Kidney (tissue), 14 donors: ENCODE results near the gene JCAD. TPM values are rescaled to one million over a fixed set of nuclear protein-coding genes. Genes with fewer than 3 reads are reported as not detected.
A peak's percentile ranks its signal among the peaks of the same experiment; 100 is the strongest.

Source experiments
- DNase-seq, 5 donors: peaks; one replicate each; pipeline ENCODE4 v3.0.0-alpha.2; 2013 to 2020
- FAIRE-seq: peaks from 2 replicates; lab custom pipeline; 2012; peaks lifted over from hg19 to GRCh38; lab: Jason Lieb, UNC
- H3K27ac ChIP-seq, 2 donors: one replicate each; pipeline ENCODE4 v1.7.0; 2013; ENCODE audit warnings: low read depth in 2 of 2, low read length in 2 of 2, inconsistent platforms in 1 of 2
- H3K27me3 ChIP-seq: one replicate; pipeline ENCODE4 v1.7.1; 2013; ENCODE audit warnings: low read length, inconsistent platforms; ENCODE audit not compliant: control insufficient read depth, insufficient read depth
- H3K36me3 ChIP-seq, 3 donors: one replicate each; pipeline versions ENCODE4 v1.7.0 to v1.7.1; 2013; ENCODE audit warnings: low read length in 3 of 3, control low read depth in 1 of 3, inconsistent platforms in 1 of 3; ENCODE audit not compliant: insufficient read depth in 3 of 3, control insufficient read depth in 2 of 3
- H3K4me1 ChIP-seq, 3 donors: one replicate each; pipeline versions ENCODE4 v1.7.0 to v1.7.1; 2013; ENCODE audit warnings: low read length in 3 of 3, inconsistent platforms in 1 of 3, low read depth in 1 of 3; ENCODE audit not compliant: control insufficient read depth in 2 of 3, insufficient read depth in 2 of 3
- H3K4me3 ChIP-seq, 3 donors: one replicate each; pipeline versions ENCODE4 v1.7.0 to v1.8.1; 2013; ENCODE audit warnings: low read length in 3 of 3, control low read depth in 1 of 3, inconsistent platforms in 1 of 3
- H3K9ac ChIP-seq, 3 donors: one replicate each; pipeline versions ENCODE4 v1.7.0 to v1.7.1; 2013; ENCODE audit warnings: low read length in 3 of 3, control low read depth in 1 of 3, inconsistent platforms in 1 of 3
- H3K9me3 ChIP-seq, 3 donors: one replicate each; pipeline versions ENCODE4 v1.7.0 to v1.7.1; 2013; ENCODE audit warnings: low read length in 3 of 3, control low read depth in 1 of 3, inconsistent platforms in 1 of 3; ENCODE audit not compliant: control insufficient read depth in 2 of 3, insufficient read depth in 1 of 3
- intact Hi-C: fragments of 100-400 bp; cut with DNase I; formaldehyde crosslinking; loops from one replicate; pipeline ENCODE4 v1.11.1; 2022
- polyA plus RNA-seq: library from polyadenylated mRNA; stranded (reverse); fragments of 350-450 nt; fragmentation: Illumina TruSeq; extraction: RNeasy Lipid Tissue Mini Kit (QIAGEN cat#74804); gene quantifications from one replicate; pipeline ENCODE4 v1.2.3, GENCODE V29; 2014; ENCODE audit warnings: low read depth, low replicate concordance; ENCODE audit not compliant: insufficient read depth
- total RNA-seq: library from RNA; stranded (reverse); fragmentation: NEBNext Ultra II Directional; extraction: Animal tissue kit (Norgen Biotek cat#: 25700); gene quantifications from one replicate; pipeline ENCODE4 v1.2.1, GENCODE V29; 2021
- TF ChIP-seq, protein P1 (sequence below): IDR thresholded peaks from 3 replicates; pipeline ENCODE4 v1.5.1; 2012; ENCODE audit warnings: mild to moderate bottlenecking, moderate library complexity, borderline replicate concordance; ENCODE audit not compliant: insufficient read depth; ENCODE audit errors: extremely low read depth
- donor health status: control.
- donor health status: control.
- donor health status: control.
- donor health status: control.
- donor health status: control.
- donor health status: DM: yes; HTN: yes; CAD: no.
- donor health status: Normal renal cell carcinoma (clear cell type).

JCAD gene
- total and polyA plus RNA-seq, 2 donors from 2014 or later: 15.7 to 27.1 TPM

DNA sequence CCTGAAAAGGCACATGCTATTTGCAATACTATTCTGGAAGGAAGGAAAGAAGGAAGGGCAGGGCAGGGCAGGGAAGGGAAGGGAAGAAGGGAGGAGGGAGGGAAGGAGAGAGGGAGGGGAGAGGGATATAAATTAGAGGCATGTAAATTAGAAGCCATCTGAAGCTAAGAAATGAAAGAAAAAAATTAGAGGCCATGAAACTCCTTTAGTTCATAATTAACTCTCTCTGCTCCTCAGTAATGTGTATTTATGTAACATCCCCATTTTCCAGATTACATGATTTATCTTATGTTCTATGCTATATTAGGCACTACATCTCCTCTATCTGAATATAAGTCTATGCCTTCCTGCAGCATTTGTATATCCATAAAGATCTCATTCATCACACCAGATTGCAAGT is 12.7 kb upstream of the JCAD start:
- Histone ChIP-seq H3K9me3 (no peaks in the 10 kb centered on the region), H3K4me3 (no peak overlapping the region), H3K27me3 (no peaks in the 10 kb centered on the region), H3K9ac (no peak overlapping the region), H3K36me3 (no peaks in the 10 kb centered on the region), H3K27ac (no peak overlapping the region), H3K4me1 (peaks cover 0 to 5% (median 0%) of the 10 kb centered on the region in 3 donors)
- intact Hi-C loops: no loop called here
- FAIRE-seq: no peak
- DNase-seq: no peak
- TF ChIP-seq, protein P1, sequence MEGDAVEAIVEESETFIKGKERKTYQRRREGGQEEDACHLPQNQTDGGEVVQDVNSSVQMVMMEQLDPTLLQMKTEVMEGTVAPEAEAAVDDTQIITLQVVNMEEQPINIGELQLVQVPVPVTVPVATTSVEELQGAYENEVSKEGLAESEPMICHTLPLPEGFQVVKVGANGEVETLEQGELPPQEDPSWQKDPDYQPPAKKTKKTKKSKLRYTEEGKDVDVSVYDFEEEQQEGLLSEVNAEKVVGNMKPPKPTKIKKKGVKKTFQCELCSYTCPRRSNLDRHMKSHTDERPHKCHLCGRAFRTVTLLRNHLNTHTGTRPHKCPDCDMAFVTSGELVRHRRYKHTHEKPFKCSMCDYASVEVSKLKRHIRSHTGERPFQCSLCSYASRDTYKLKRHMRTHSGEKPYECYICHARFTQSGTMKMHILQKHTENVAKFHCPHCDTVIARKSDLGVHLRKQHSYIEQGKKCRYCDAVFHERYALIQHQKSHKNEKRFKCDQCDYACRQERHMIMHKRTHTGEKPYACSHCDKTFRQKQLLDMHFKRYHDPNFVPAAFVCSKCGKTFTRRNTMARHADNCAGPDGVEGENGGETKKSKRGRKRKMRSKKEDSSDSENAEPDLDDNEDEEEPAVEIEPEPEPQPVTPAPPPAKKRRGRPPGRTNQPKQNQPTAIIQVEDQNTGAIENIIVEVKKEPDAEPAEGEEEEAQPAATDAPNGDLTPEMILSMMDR: no peak

DNA sequence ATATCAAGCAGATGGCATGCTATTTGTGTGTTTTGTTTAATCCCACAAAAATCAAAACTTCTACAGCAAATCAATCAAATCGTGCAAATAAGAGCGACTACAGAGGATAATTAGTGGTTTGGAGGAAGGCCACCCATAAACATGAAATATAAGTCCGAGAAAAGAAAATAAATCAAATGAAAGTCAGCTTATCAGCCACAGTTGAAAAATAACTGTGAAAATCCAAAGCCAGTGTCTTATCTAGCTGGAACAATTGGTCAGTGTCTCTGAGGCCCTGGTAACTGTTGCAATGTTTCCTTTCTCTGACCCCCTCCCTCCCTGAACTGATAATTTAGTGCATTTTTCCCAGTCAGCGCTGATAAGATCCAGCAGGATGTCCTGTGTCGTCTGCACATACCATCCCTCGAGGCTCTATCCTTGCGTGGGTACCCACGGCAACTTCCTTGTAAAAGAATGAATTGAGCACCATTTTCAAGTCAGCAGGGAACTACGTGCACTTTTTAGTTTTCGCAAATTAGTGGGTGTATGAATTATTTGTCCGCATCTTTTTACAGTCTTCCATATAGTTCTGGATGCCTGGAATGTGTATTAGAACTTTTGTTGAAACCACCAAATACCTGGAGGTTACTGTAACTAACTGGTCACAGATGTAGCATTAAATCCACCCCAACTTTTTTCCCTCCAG is 10.8 kb upstream of the JCAD start:
- Histone ChIP-seq H3K4me3 (no peak overlapping the region), H3K27ac (no peak overlapping the region), H3K27me3 (no peaks in the 10 kb centered on the region), H3K4me1 (peaks cover 0 to 5% (median 0%) of the 10 kb centered on the region in 3 donors), H3K9me3 (no peaks in the 10 kb centered on the region), H3K9ac (no peak overlapping the region), H3K36me3 (no peaks in the 10 kb centered on the region)
- DNase-seq (peak in 1 of 5 donors; percentile 62), FAIRE-seq (no peak)
- TF ChIP-seq, protein P1: no peak
- intact Hi-C loops: no loop called here

DNA sequence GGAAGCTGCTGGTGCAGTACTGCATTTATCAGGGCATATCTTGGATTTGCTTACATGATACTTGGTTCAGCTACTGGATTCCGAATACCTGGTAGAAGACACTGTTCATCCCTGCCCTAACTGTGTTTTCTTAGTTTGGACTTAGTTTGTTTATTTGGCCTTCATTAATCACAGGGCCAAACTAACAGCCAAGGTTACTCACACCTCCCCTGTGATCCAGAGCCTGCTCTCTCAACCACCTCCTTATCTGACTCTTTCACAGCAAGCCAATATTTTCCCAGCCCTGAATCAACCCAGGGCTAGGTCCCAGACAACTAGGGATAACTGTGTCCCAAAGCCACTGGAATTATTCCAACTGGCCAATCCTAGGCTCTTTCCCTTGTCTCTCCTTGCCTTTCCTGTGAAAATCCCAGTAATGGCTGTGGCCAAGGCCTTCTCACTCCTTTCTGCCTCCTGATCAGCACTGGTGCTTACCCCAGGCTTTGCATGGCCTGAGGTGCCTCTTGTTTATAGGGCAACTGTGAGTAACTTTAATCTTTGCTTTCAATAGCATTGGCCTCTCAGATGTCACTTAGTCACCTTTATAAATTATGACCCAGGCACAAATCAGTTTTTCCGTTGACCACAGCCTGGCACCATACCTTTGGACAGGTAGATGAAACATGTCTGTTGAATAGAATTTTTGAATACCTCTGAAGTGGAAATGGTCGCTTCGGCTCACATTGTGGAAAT is 9.3 kb upstream of the JCAD start:
- TF ChIP-seq, protein P1: no peak
- DNase-seq: no peak
- H3K27me3 ChIP-seq: no peaks in the 10 kb centered on the region

More for the DNA sequence above, 9.3 kb upstream of the JCAD start:
- H3K9ac ChIP-seq: no peak overlapping the region
- peaks cover 0 to 5% (median 0%) of the 10 kb centered on the region in 3 donors for H3K4me1 ChIP-seq
- no peak overlapping the region for H3K4me3 ChIP-seq
- no peak overlapping the region for H3K27ac ChIP-seq
- no peak for FAIRE-seq
- H3K36me3 ChIP-seq: no peaks in the 10 kb centered on the region
- H3K9me3 ChIP-seq: no peaks in the 10 kb centered on the region
- intact Hi-C loops: no loop called here
